HEK293T (cell line): Measurements from ENCODE around the gene CCSER1.

ENCODE experiments used
- CTCF ChIA-PET: fragments of 350-600 bp; formaldehyde crosslinking; extraction: SDS; loops from one replicate; lab custom pipeline; 2021; ENCODE audit warnings: antibody characterized with exemption, inconsistent platforms; lab: Yijun Ruan, JAX
- POLR2A ChIA-PET: fragments of 350-600 bp; formaldehyde crosslinking; extraction: SDS; loops from one replicate; lab custom pipeline; 2020; ENCODE audit warnings: antibody characterized with exemption, inconsistent platforms; lab: Yijun Ruan, JAX
- DNase-seq: peaks from one replicate; pipeline ENCODE4 v3.0.0; 2012; ENCODE audit warnings: mixed read lengths; ENCODE audit errors: extremely low spot score
- ARNT ChIP-seq: fragments of 450-650 bp; IDR thresholded peaks from 2 replicates; pipeline ENCODE4 v1.6.1; 2017; ENCODE audit warnings: mild to moderate bottlenecking
- BHLHE40 ChIP-seq: fragments of 450-650 bp; IDR thresholded peaks from 2 replicates; pipeline ENCODE4 v1.6.1; 2016; ENCODE audit warnings: mild to moderate bottlenecking, moderate library complexity, borderline replicate concordance
- CTBP1 ChIP-seq: fragments of 450-650 bp; IDR thresholded peaks from 2 replicates; pipeline ENCODE4 v1.6.1; 2016; ENCODE audit warnings: borderline replicate concordance
- ELF4 ChIP-seq: fragments of 450-650 bp; IDR thresholded peaks from 2 replicates; pipeline ENCODE4 v1.6.1; 2017; ENCODE audit warnings: antibody characterized with exemption
- FOXA1 ChIP-seq: fragments of 450-650 bp; IDR thresholded peaks from 2 replicates; pipeline ENCODE4 v1.6.1; 2016; ENCODE audit warnings: mild to moderate bottlenecking
- FOXK2 ChIP-seq: fragments of 450-650 bp; IDR thresholded peaks from 2 replicates; pipeline ENCODE4 v1.6.1; 2016; ENCODE audit warnings: mild to moderate bottlenecking
- FOXM1 ChIP-seq: fragments of 450-650 bp; IDR thresholded peaks from 2 replicates; pipeline ENCODE4 v1.6.1; 2017; ENCODE audit warnings: mild to moderate bottlenecking, borderline replicate concordance
- HDGF ChIP-seq: fragments of 450-650 bp; IDR thresholded peaks from 2 replicates; pipeline ENCODE4 v1.6.1; 2017; ENCODE audit warnings: antibody characterized with exemption, borderline replicate concordance
- L3MBTL2 ChIP-seq: fragments of 450-650 bp; conservative IDR thresholded peaks from 2 replicates; pipeline ENCODE4 v1.6.1; 2016; ENCODE audit warnings: mild to moderate bottlenecking
- LEF1 ChIP-seq: fragments of 450-650 bp; IDR thresholded peaks from 2 replicates; pipeline ENCODE4 v1.6.1; 2017; ENCODE audit warnings: mild to moderate bottlenecking, borderline replicate concordance
- NFRKB ChIP-seq: fragments of 450-650 bp; IDR thresholded peaks from 2 replicates; pipeline ENCODE4 v1.6.1; 2016; ENCODE audit warnings: mild to moderate bottlenecking, moderate library complexity
- SP1 ChIP-seq: fragments of 450-650 bp; IDR thresholded peaks from 2 replicates; pipeline ENCODE4 v1.6.1; 2017
- SUZ12 ChIP-seq: fragments of 450-650 bp; IDR thresholded peaks from 2 replicates; pipeline ENCODE4 v1.6.1; 2016; ENCODE audit warnings: mild to moderate bottlenecking
- TARDBP ChIP-seq: fragments of 450-650 bp; IDR thresholded peaks from 2 replicates; pipeline ENCODE4 v1.6.1; 2016
- ZNF384 ChIP-seq: fragments of 450-650 bp; IDR thresholded peaks from 2 replicates; pipeline ENCODE4 v1.6.1; 2016
- TF ChIP-seq, protein P1 (sequence below): fragments of 450-650 bp; IDR thresholded peaks from 2 replicates; pipeline ENCODE4 v1.6.1; 2016

The CCSER1 gene

DNA sequence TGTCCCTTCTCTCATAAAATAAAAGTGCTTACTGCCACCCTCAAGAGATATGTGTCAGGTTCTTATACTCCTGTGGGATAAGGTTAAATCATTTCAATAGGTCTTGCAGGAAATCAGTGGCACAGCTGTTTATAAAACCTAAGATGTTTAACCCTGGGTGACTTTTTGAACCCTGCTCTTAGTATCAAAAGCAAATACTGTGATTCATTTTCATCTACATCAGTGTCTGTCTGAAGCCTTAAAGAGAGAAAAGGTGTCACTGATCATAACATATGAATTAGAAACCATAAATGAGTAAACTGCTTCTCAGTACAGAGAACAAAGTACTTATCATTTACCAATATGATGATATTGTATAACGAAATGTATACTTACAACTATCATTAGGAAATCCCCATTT, 59.0 kb downstream of the CCSER1 start:
- ChIA-PET CTCF (no interaction called here), POLR2A (no interaction called here)
- no peak for DNase-seq
- TF ChIP-seq, protein P1, sequence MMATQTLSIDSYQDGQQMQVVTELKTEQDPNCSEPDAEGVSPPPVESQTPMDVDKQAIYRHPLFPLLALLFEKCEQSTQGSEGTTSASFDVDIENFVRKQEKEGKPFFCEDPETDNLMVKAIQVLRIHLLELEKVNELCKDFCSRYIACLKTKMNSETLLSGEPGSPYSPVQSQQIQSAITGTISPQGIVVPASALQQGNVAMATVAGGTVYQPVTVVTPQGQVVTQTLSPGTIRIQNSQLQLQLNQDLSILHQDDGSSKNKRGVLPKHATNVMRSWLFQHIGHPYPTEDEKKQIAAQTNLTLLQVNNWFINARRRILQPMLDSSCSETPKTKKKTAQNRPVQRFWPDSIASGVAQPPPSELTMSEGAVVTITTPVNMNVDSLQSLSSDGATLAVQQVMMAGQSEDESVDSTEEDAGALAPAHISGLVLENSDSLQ: no peak
- TF ChIP-seq NFRKB (no peak), SP1 (no peak), ELF4 (no peak), SUZ12 (no peak), L3MBTL2 (no peak), FOXK2 (no peak), ZNF384 (no peak), ARNT (no peak), FOXA1 (no peak), TARDBP (no peak), HDGF (no peak), LEF1 (no peak)

DNA sequence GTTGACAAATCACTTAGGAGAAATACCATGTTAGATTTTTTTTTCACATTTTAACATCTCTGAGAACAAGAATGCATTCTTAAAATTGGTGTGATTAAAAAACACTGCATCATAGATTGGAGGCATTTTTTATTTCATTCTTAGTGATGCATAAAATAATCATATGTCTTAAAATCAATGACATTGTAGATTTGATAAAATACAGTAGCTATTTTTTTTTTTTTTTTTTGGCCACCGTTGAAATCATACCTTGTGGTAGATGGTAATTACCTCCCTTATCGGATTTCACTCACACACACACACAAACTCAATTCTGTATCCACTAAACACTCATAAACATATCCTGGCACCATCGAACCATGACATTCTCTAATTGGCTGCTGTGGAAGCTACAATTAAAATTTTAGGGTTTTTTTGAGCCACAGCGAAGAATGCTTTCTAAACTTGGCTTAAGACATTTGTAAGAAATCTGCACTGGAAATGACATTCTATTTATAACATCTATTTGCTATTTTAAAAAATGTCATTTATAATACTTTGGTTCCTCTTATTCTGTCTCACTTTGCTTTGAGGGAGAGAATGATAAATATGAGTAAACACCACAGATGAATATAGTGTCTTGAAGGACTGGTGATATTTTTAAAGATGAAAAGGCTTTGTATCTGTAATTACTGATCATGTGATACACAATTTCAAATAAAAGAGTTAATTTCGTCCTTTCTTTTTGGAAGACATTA, 60.1 kb downstream of the CCSER1 start:
- TF ChIP-seq ZNF384 (peak; percentile 73), FOXK2 (no peak)
- POLR2A ChIA-PET: interaction anchor here (0.9 kb wide), 1 partner anchor 59 kb away, joined by 3 read pairs; no protein-coding TSS in a partner anchor
- no peak for DNase-seq
- CTCF ChIA-PET: interaction anchor here (0.5 kb wide), 1 partner anchor 9 kb away, joined by 3 read pairs; no protein-coding TSS in a partner anchor

DNA sequence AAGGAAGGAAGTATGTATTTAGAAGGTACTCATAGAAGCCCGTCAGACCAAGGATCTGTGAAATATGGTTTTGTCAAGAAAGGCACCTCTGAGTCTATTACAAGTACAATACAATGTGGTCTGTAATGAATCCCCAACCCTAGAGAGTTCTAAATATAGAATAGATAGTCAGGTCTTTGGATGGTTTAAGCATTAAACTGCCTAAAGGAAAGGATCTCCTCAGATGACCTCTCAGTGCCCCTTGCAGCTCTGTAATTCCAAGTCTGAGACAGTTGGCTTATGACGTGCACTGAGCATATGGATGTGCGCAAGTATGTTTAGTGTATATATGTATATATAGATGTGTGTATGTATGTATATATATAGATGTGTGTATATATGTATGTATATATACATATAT, 62.0 kb downstream of the CCSER1 start:
- no peak for DNase-seq
- ChIA-PET CTCF (no interaction called here), POLR2A (no interaction called here)

DNA sequence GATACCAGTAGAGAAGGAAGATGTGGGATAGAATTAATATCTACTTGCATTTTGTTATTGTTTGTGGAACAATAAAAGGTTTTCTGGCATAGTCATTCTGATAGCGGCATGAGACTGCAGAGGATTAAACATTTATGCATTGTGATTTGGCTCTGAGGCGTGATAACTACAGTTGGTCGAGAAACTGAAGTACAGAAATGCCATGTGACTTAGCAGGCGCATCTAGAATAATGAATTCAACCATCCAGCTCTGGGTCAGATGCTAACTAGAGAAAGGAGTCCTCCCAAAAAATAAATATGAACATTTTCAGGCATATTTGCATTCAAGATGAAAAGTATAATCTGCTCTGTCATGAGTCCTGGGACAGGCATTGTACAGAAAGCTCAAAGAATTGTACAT, 62.8 kb downstream of the CCSER1 start:
- POLR2A ChIA-PET: no interaction called here
- CTCF ChIA-PET: no interaction called here
- no peak for TF ChIP-seq BHLHE40
- TF ChIP-seq, protein P1: no peak
- TF ChIP-seq CTBP1: no peak
- no peak for TF ChIP-seq SUZ12
- no peak for TF ChIP-seq HDGF
- TF ChIP-seq LEF1: no peak
- no peak for TF ChIP-seq TARDBP
- no peak for TF ChIP-seq FOXA1
- TF ChIP-seq L3MBTL2: no peak
- TF ChIP-seq ARNT: no peak
- no peak for TF ChIP-seq FOXK2
- no peak for TF ChIP-seq FOXM1
- TF ChIP-seq SP1: no peak
- no peak for TF ChIP-seq ZNF384
- TF ChIP-seq ELF4: no peak
- DNase-seq: no peak

More for the DNA sequence above, 62.0 kb downstream of the CCSER1 start:
- TF ChIP-seq TARDBP: no peak
- TF ChIP-seq FOXK2: no peak
- no peak for TF ChIP-seq HDGF
- TF ChIP-seq SUZ12: no peak
- no peak for TF ChIP-seq NFRKB
- TF ChIP-seq SP1: no peak
- TF ChIP-seq LEF1: no peak
- TF ChIP-seq BHLHE40: no peak
- no peak for TF ChIP-seq FOXA1
- TF ChIP-seq L3MBTL2: no peak
- TF ChIP-seq CTBP1: no peak
- TF ChIP-seq ARNT: no peak
- no peak for TF ChIP-seq ZNF384
- TF ChIP-seq ELF4: no peak
- TF ChIP-seq, protein P1: no peak
- TF ChIP-seq FOXM1: no peak

DNA sequence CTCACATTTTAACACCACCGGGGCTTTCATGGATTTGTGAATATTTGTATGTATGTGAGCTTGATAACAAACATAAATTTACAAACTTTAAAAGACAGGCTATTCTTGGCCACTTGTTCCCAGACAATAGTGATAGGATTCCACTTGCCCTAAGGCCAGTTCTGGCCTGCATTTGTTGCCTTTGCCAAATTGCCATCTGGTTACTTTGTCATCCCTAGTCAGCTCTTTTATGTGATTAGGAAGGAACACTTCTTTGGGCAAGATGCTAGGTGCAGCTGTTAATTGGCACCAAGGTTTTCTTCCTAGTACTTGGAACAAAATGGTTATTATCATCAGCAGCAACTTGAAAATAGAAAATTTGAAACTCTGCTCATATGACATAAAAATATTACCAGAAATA, 63.3 kb downstream of the CCSER1 start:
- POLR2A ChIA-PET: no interaction called here
- DNase-seq: no peak
- CTCF ChIA-PET: no interaction called here
- TF ChIP-seq, protein P1: no peak
- TF ChIP-seq HDGF (no peak), LEF1 (no peak), FOXA1 (no peak), SUZ12 (no peak), TARDBP (no peak), CTBP1 (no peak)
